Measurements from ENCODE around the gene LDLRAD3.

DNA sequence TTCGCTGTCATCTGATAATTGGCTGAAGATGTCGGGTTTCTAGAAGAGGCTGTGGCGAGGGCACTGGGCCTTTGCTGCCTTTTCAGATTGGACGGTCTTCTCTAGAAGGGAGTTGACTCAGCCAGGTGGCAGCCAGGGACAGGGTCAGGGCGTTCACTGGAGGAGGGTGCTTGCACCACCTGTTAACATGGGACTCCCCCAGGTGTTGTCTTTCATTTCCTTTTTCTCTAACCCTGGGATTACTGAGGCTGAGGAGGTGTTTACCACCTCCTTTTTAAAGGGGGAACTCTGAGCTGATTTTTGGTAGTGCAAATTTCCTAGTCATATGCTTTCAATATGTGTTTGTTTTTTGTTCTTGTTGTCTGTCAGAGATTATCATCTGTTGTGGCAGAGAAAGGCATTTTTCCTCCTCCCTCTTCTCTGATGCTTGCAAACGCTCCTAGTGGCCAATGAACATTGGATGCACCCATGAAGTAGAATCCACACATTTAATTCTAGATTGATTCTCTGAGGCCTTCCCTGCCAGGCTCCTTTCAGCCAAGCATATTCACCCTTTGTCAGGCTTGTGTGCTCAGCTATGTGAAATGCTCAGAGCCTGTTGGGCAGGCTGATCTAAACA, 54.1 kb downstream of the LDLRAD3 start:
- TF ChIP-seq ZFP3 (CRISPR knock-in tag; IDR thresholded peaks at IDR 0.05) (no peak), GLIS3 (CRISPR knock-in tag; IDR thresholded peaks at IDR 0.05) (no peak), SNAI2 (CRISPR knock-in tag; IDR thresholded peaks at IDR 0.05) (no peak), ISL1 (CRISPR knock-in tag; IDR thresholded peaks at IDR 0.05) (no peak)

Data from SK-N-SH treated with all-trans-retinoic acid at 6 μM for 48 hours (cell line).